Testis (tissue), 2 donors: ENCODE data around the gene NOS1AP.

Source experiments
- CTCF ChIP-seq, 3 experiments: fragments of 450-650 bp in 2 of 3; fragments of 200-600 bp in 1 of 3; sonication (generic) in 1 of 3; IDR thresholded peaks; one replicate each; pipeline ENCODE4 v1.5.1; 2016 to 2019; ENCODE audit warnings: antibody characterized with exemption in 3 of 3, mild to moderate bottlenecking in 2 of 3, moderate library complexity in 1 of 3
- POLR2A ChIP-seq: fragments of 450-650 bp; IDR thresholded peaks from one replicate; pipeline ENCODE4 v1.6.1; 2017; ENCODE audit warnings: antibody characterized with exemption, mild to moderate bottlenecking, moderate library complexity

- TF ChIP-seq CTCF (IDR thresholded peaks at IDR 0.05), result no peak
- no peak for TF ChIP-seq POLR2A
Observed at GRCh38 chr1:162110910-162111309, 41.4 kb downstream of the NOS1AP start.
